Esophagus muscularis mucosa (tissue), 3 donors: ENCODE data around the gene UNKL.

Experiments
- CTCF ChIP-seq, 3 experiments: fragments of 200-600 bp in 2 of 3; fragments of 450-650 bp in 1 of 3; sonication (generic) in 2 of 3; IDR thresholded peaks; one replicate each; pipeline ENCODE4 v1.5.1; 2017 to 2019; ENCODE audit warnings: antibody characterized with exemption in 3 of 3, mild to moderate bottlenecking in 2 of 3, moderate library complexity in 1 of 3
- POLR2AphosphoS5 ChIP-seq, 2 donors: sonication (generic); formaldehyde crosslinking; IDR thresholded peaks; one replicate each; pipeline ENCODE4 v1.6.1; 2017; ENCODE audit warnings: antibody characterized with exemption in 2 of 2

- TF ChIP-seq CTCF (IDR thresholded peaks at IDR 0.05) (no peak), POLR2AphosphoS5 (IDR thresholded peaks at IDR 0.05) (no peak)
These were observed 50.0 kb downstream of the UNKL start for GRCh38 chr16:1364510-1364909.
